Pulmonary artery endothelial cell (primary cell): ENCODE results near the gene PRR15. TPM values are rescaled to one million over a fixed set of nuclear protein-coding genes. Genes with fewer than 3 reads are reported as not detected.

Experiments used
- DNase-seq: peaks from one replicate; pipeline ENCODE4 v3.0.0-alpha.2; 2011; ENCODE audit warnings: low read depth, low spot score
- total RNA-seq: library from RNA; depleted of rRNA; stranded (reverse); fragments of >200 nt; gene quantifications from 2 replicates; pipeline ENCODE4 v1.2.3, GENCODE V29; 2014

Gene PRR15
- total RNA-seq, 1 donor from 2014 or later = 3.2 TPM

GRCh38 chr7:29609162-29610037 lies 45.8 kb downstream of the PRR15 start:
- no peak for DNase-seq

- no peak for DNase-seq
These were observed 46.5 kb downstream of the PRR15 start for GRCh38 chr7:29610086-29610485.

DNA sequence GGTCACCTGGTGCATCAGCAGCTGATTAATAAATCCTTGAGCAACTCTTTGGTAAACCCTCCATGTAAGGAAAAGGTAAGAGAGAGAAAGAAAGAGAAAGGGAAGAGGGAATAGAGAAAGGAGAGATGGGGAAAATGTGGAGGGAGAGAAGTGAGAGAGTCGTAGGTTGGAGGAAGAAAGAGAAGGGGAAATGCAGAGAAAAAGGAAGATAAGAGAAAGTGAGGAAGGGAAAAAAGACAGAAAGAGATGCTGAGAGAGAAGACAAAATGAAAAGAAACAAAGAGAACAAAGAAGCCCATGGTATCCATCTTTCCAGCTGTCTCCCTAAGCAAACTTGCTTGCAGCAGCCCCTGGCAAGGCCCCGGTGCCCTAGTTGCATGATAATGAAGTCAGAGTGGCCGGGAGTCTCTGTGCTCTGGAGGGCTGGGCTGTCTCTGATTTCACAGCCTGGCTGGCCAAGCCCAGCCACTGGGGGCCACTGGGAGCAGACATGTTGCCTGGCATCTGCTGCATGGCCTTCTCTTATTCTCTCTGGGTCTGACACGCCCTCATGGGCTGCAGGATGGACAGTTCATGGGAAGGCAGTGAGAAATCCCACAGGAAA lies 48.4 kb downstream of the PRR15 start:
- no peak for DNase-seq

DNA sequence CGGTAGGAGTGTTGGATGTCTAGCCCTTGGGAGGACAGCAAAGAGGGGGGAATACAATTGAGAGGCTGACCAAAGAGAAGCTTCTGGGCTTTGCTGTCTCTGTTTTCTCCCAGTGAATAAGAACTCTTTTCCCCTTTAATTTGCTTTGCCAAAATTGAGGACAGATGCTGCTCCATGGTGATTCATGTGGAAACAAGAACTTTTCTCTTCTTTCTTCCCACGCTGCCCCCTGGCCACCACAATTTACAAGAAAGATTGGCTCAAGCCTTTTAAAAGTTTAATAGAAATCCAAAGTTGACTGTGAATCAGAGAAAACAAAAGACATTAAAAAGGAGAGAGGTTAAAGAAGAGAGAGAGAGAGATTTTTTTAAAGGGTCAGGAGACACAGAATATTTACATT lies 49.0 kb downstream of the PRR15 start:
- no peak for DNase-seq

- no peak for DNase-seq
These were observed 49.5 kb downstream of the PRR15 start for GRCh38 chr7:29613100-29613499.

DNA sequence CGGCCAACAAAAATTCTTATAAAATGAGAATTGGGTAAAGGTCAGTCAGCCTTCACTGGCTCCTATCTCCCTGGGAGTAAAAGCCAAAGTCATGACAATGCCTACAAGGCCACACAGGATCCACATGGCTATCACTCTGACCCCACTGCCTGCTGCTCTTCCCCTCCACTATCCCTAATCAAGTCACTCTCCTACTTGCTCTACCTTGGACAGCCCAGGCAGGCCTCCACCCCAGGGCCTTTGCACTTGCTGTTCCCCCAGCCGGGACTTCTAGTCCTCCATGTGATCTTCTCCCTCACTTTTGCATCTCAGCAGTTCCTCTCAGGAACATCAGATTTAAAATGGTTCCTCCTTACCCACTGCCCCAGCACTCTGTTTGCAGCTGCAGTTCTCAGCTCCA lies 50.6 kb downstream of the PRR15 start:
- no peak for DNase-seq

Other genes starting within 250 kb of the PRR15 start
- gene WIPF3, start 242.7 kb downstream of the PRR15 start, total RNA-seq = not detected in 2 replicates